Jurkat, Clone E6-1 (cell line): ENCODE results near the gene STARD13.
"Not testable (repeated sequence)": the region's sequence is repeated elsewhere in the genome, so short reads cannot be mapped to it uniquely, and the experiment has no call there.

Experiments
- DNase-seq: peaks from one replicate; pipeline ENCODE4 v3.0.0-alpha.2; 2011; ENCODE audit warnings: low read depth, low spot score
- H3K4me3 ChIP-seq: 2 replicates; pipeline ENCODE4 v1.5.1; 2011; ENCODE audit warnings: mild to moderate bottlenecking, low read length, control low read depth, moderate library complexity

STARD13 gene

GRCh38 chr13:33169273-33169980 is 116.1 kb downstream of the STARD13 start:
- no peak for DNase-seq
- no peak overlapping the region for H3K4me3 ChIP-seq

DNA sequence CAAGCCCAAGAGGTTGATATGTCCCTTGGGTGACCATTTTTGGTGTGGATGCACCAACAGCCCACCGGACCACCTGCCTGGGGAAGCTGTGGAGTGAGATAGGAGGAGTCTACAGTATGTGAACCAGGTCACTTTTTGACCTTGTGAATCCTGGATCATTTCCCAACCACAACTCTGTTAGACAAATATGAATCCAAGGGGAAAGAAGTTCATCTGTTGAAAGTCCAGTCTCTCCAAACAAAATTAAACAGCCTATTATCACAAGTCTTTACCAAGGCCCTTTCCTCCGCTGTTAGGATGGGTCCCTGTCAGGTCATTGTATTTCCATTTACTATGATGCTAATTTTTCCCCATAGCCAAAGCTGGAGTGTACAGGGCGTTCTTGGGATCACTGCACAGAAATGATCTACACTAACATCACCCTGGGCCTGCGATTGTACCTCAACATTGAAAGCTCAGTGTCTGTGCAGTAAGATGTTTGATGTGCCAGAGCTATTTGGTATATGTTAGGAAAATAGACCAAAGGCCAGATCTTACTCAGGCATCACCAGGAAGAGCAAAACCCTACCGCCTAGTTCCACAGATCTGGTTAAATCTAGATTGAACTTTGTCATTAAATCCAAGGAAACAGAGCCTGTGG is 117.1 kb downstream of the STARD13 start:
- no peak for DNase-seq
- H3K4me3 ChIP-seq: no peak overlapping the region

- H3K4me3 ChIP-seq: no peak overlapping the region
Observed at GRCh38 chr13:33167491-33167890, 118.1 kb downstream of the STARD13 start.

GRCh38 chr13:33165787-33166186 is 119.8 kb downstream of the STARD13 start:
- no peak for DNase-seq
- no peak overlapping the region for H3K4me3 ChIP-seq

More at GRCh38 chr13:33167491-33167890, 118.1 kb downstream of the STARD13 start:
- no peak for DNase-seq

- no peak overlapping the region for H3K4me3 ChIP-seq
- no peak for DNase-seq
Observed at GRCh38 chr13:33164331-33164730, 121.2 kb downstream of the STARD13 start.

DNA sequence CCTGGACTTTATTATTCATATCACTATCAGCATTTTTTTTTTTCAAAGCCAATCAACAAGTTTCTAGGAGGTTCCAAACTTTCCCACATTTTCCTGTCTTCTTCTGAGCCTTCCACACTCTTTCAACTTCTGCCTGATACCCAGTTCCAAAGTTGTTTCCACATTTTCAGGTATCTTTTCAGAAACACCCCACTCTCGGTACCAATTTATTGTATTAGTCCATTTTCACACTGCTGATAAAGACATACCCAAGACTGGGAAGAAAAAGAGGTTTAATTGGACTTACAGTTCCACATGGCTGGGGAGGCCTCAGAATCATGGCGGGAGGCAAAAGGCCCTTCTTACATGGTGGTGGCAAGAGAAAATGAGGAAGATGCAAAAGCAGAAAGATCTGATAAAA is 122.8 kb downstream of the STARD13 start:
- not testable (repeated sequence) for DNase-seq

DNA sequence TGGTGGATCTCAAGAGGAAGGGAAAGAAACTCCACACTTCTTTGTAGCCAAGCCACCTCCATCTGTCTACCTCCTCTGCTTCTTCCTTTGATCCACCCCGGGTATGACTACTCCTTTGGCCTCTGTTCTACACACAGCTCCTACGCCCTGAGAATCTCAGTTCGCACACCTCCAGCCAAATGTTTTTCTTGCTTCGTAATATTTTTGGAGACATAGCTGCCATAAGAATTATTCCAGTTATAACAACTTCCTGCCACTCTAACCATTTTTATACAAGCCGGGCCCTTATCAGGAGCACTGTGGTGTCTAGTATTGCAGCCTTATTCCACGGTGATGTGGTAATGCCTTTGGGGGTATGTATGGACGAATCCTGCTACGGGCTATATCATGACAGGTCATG is 126.7 kb downstream of the STARD13 start:
- no peak for DNase-seq
- no peak overlapping the region for H3K4me3 ChIP-seq

More for the DNA sequence above, 122.8 kb downstream of the STARD13 start:
- not testable (repeated sequence) for H3K4me3 ChIP-seq

DNA sequence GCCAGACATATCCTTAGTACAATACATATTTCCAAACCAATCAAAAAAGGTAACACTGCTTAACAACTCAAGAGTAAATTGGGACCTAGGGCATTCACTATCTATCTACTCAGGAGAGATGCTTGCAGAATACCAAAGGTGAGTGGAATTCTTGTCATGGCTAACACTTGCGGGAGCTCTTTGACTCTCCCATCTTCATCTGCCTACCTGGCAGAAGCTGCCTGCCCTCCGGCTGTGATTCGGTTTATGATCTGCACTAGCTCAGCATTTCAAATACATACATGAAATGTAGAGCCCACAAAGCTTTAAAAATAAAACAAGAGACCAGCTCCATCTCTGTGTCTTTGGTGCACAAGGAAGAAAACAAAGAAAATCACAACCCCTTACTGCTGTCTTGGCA is 127.3 kb downstream of the STARD13 start:
- DNase-seq: no peak

DNA sequence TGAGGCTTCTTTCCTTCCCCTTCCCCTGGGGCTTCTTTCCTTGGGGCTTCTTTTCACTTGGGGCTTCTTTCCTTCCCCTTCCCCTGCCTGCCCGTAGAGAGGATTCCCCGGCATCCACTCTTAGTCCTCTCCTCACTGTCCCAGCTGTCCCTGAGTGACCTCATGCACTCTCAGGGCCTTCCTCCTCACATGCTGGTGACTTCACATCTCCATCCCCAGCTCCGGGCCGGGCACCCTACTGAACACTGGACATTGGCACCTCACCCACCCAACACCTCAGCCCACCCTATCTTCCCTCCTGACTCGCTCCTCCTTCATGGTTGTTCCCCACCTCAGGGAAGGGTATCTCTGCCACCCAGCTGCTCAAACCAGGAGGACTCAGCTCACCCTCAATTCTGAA is 130.6 kb downstream of the STARD13 start:
- DNase-seq: no peak
- no peak overlapping the region for H3K4me3 ChIP-seq

More for the DNA sequence above, 127.3 kb downstream of the STARD13 start:
- H3K4me3 ChIP-seq: no peak overlapping the region

DNA sequence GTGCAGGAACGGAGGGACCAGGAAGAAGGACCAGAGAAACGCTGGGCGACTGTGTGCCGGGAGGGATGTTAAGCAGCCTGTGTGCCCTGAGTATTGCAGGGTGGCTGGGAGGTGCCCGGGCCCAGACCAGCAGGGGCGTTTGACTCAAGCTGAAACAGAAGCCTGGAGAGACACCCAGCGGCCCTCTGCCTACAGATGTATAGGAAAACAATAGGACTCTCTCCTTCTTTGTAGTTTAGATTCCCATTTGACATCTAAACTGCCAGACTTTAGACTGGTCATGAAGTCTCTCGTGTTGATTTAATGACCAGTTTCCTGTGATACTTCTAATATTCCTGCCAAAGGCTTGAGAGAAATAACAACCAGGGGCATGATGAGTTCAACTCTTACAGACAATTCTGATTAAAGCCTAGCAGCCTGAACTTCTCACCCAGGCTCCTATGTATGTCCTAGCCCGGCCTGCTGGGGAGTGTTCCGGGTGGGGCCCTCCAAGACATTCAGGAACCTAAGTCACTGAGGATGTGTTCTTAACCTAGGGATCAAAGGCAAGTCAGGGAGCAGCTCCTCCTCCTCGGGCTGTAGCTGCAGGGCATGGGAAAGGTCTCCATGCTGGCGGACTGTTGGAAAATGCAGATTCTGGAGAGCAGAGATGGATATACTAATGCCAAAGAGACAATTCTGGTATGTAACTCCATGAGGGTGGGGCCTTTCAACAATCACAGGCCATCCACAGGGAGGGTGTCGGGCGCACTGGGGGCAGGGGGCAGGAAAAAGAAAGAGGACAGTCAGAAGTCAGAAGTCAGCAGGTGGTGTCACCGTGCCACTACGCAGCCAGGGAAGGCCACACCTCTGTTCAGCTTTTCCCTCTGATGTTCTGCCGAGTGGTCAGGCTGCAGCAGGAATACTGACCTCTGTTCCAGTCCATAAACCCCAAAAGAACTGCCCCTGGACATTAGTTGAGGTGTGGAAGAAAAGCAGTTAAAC is 131.8 kb downstream of the STARD13 start:
- H3K4me3 ChIP-seq: no peak overlapping the region
- no peak for DNase-seq

GRCh38 chr13:33152389-33152788 is 133.2 kb downstream of the STARD13 start:
- H3K4me3 ChIP-seq: no peak overlapping the region
- no peak for DNase-seq

- DNase-seq: no peak
- no peak overlapping the region for H3K4me3 ChIP-seq
Observed at GRCh38 chr13:33150662-33151061, 134.9 kb downstream of the STARD13 start.

DNA sequence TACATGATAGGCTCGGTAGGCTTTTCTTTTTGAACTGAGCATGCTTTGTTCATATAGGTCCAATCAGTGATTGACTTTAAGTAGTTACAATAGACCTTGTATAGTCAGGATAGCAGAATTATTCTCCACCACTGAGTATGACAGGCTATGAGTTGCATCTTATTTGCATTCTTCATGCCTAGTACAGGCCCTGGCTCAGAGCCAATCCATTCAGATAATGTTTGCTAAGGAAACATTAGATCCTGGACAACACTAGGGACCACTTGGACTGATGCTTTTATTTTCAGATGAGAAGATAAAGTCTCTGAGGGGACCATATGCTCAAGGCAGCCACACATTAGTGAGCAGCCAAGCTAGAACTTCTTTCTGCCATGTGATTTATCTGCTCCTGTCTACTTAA is 135.4 kb downstream of the STARD13 start:
- DNase-seq: no peak

GRCh38 chr13:33147832-33148231 is 137.7 kb downstream of the STARD13 start:
- H3K4me3 ChIP-seq: no peak overlapping the region
- DNase-seq: no peak

More for the DNA sequence above, 135.4 kb downstream of the STARD13 start:
- no peak overlapping the region for H3K4me3 ChIP-seq

DNA sequence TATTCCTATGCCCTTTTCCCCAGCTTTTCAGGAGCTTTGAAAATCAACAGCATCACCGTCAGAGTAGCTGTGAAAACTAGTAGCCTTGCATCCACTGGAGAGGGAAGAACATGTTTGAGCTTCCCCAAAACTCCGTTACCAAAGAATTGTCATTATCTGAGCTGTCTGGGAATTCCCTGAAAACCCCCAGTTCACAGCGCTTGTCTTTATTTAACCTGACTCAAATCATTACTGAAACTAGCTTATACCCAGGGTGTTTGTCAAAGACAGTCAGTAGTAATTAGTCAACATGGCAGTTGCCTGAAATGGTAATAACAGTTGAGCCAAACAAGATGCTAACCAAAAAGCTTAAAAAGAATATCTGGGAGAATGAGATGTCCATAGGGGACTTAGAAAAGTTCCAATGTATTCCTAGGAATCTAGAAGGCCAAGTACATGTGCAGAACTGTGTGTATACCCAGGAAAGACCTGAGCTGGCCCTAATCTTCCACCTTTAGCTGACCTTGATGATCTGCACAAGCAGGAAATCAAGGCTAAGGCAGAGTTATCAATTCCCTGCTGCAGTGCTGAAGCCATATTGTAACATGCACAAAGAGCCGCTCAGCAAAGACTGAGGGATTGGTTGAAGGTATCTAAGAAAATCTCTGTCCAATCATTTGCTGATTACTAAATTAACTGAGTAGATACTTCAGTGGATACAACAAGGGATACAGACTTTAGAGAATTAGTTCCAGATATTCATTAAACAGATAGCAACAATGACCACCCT is 138.5 kb downstream of the STARD13 start:
- DNase-seq: no peak
- H3K4me3 ChIP-seq: no peak overlapping the region

- no peak overlapping the region for H3K4me3 ChIP-seq
Observed at GRCh38 chr13:33145667-33146066, 139.9 kb downstream of the STARD13 start.

GRCh38 chr13:33144358-33144784 is 141.2 kb downstream of the STARD13 start:
- H3K4me3 ChIP-seq: no peak overlapping the region
- DNase-seq: no peak

More at GRCh38 chr13:33145667-33146066, 139.9 kb downstream of the STARD13 start:
- no peak for DNase-seq

DNA sequence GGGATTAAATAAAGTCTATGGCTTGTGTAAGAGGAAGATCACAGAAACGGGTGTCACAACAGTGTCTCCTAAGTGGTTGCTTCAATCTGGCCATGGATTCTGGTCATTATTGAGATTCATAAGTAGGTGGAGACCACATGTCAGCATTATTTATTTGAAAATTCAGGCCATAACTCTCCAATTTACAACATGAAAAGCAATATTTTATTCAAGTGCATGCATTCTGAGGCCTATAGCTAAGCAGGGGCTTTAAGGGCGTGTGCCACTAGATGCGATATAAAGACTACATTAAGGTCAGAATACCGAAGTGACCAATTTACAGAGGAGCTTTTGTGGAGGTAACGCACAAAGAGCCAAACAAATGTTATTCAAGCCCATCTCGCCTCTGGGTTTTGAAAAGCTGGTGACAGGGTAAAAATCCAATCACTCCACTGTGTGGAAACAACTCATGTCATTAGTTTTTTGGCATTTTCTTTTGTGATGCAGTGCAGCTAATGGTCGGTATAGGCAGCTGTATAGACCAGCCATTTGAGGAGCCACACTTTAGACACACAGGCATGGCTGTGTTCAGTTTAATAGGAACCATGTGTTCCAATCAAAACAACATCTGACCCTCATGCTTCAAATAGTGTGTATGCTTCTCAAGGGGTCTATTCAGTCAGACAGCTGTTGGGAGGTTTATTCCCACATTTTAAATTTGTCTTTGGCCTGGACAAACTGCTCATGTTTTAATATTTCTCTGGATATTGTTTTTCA is 145.6 kb downstream of the STARD13 start:
- no peak overlapping the region for H3K4me3 ChIP-seq
- DNase-seq: no peak
